Fibroblast of skin of left biceps (primary cell): ENCODE measurements around the gene ADM.
"Not testable (repeated sequence)": the region's sequence is repeated elsewhere in the genome, so short reads cannot be mapped to it uniquely, and the experiment has no call there.

Experiments
- DNase-seq, 2 experiments: peaks; one replicate each; pipeline ENCODE4 v3.0.0-alpha.2; 2013; ENCODE audit warnings: low read depth in 2 of 2

ADM gene

GRCh38 chr11:10304495-10305261 is at the start of gene ADM:
TSS of gene ADM (plus strand) at chr11:10305073. CDS start at chr11:10305701, 628 bp downstream.
- peak; percentile 93 for DNase-seq

GRCh38 chr11:10255388-10256125 is 49.3 kb upstream of the ADM start:
- DNase-seq, result no peak

- DNase-seq, result no peak
These were observed 47.4 kb upstream of the ADM start for GRCh38 chr11:10257478-10257877.

- no peak for DNase-seq
These were observed 43.1 kb upstream of the ADM start for GRCh38 chr11:10261821-10262220.

- peak; percentile 58 to 63 for DNase-seq
These were observed 40.9 kb upstream of the ADM start for GRCh38 chr11:10263929-10264328.

GRCh38 chr11:10264716-10265115 is 40.2 kb upstream of the ADM start:
- not testable (repeated sequence) for DNase-seq

- DNase-seq, result no peak
These were observed 38.9 kb upstream of the ADM start for GRCh38 chr11:10265936-10266335.

- DNase-seq, result no peak
These were observed 37.1 kb upstream of the ADM start for GRCh38 chr11:10267821-10268220.

- no peak for DNase-seq
These were observed 36.0 kb upstream of the ADM start for GRCh38 chr11:10268746-10269488.

GRCh38 chr11:10272132-10272531 is 32.7 kb upstream of the ADM start:
- DNase-seq, result no peak

- no peak for DNase-seq
These were observed 31.1 kb upstream of the ADM start for GRCh38 chr11:10273738-10274137.

- DNase-seq, result no peak
These were observed 30.1 kb upstream of the ADM start for GRCh38 chr11:10274726-10275125.

GRCh38 chr11:10275714-10276113 is 29.2 kb upstream of the ADM start:
- peak in 1 of 2 experiments; percentile 14 for DNase-seq

GRCh38 chr11:10282117-10282516 is 22.8 kb upstream of the ADM start:
- DNase-seq, result no peak

- no peak for DNase-seq
These were observed 20.9 kb upstream of the ADM start for GRCh38 chr11:10283991-10284390.

GRCh38 chr11:10285148-10285802 is 19.6 kb upstream of the ADM start:
- no peak for DNase-seq

GRCh38 chr11:10287140-10287539 is 17.7 kb upstream of the ADM start:
- DNase-seq, result no peak

GRCh38 chr11:10287766-10288715 is 16.8 kb upstream of the ADM start:
- DNase-seq, result no peak

- no peak for DNase-seq
These were observed 15.8 kb upstream of the ADM start for GRCh38 chr11:10288881-10289764.
